Endothelial cell of umbilical vein (primary cell): ENCODE data around the gene CSGALNACT2. TPM values are rescaled to one million over a fixed set of nuclear protein-coding genes. Genes with fewer than 3 reads are reported as not detected.

Experiments used
- BruUV-seq: library from RNA; stranded (reverse); fragments of 400-500 nt; replicated peaks from 2 replicates; lab custom pipeline; 2021; lab: Mats Ljungman, UMichigan
- CTCF ChIA-PET: fragments of 300-600, 350-600 bp; sonication (Branson Sonifier 250); formaldehyde crosslinking; loops from one replicate; lab custom pipeline; 2021; ENCODE audit warnings: antibody characterized with exemption, inconsistent platforms; lab: Charles Lee
- POLR2A ChIA-PET: fragments of 300-600, 350-600 bp; sonication (Branson Sonifier 250); formaldehyde crosslinking; loops from one replicate; lab custom pipeline; 2021; ENCODE audit warnings: antibody characterized with exemption, inconsistent platforms; lab: Charles Lee
- DNase-seq: peaks from one replicate; pipeline ENCODE4 v3.0.0-alpha.2; 2011; ENCODE audit warnings: low read depth, low spot score
- FAIRE-seq: peaks from 2 replicates; lab custom pipeline; 2011; peaks lifted over from hg19 to GRCh38; lab: Jason Lieb, UNC
- H2AFZ ChIP-seq: 2 replicates; pipeline ENCODE4 v1.6.0; 2012; ENCODE audit warnings: low read depth, low read length, control low read depth, inconsistent platforms
- H3K27ac ChIP-seq: 2 replicates; pipeline ENCODE4 v1.5.1; 2011; ENCODE audit warnings: low read depth, mild to moderate bottlenecking, control low read depth, low read length, moderate library complexity; ENCODE audit not compliant: insufficient read depth
- H3K27me3 ChIP-seq, 2 experiments: 2 replicates each; pipeline versions ENCODE4 v1.6.0 to v1.6.1; 2011; ENCODE audit warnings: low read length in 2 of 2, mixed read lengths in 1 of 2; ENCODE audit not compliant: control insufficient read depth in 2 of 2, insufficient read depth in 2 of 2
- H3K36me3 ChIP-seq, 2 experiments: 2 replicates in 1 of 2; 3 replicates in 1 of 2; pipeline ENCODE4 v1.5.1; 2011; ENCODE audit warnings: low read length in 2 of 2, mild to moderate bottlenecking in 1 of 2, moderate library complexity in 1 of 2; ENCODE audit not compliant: control insufficient read depth in 2 of 2, insufficient read depth in 2 of 2; ENCODE audit errors: extremely low read depth in 1 of 2
- H3K4me1 ChIP-seq: 3 replicates; pipeline ENCODE4 v1.5.1; 2011; ENCODE audit warnings: mild to moderate bottlenecking, low read length; ENCODE audit not compliant: control insufficient read depth, insufficient read depth; ENCODE audit errors: extremely low read depth
- H3K4me2 ChIP-seq: 2 replicates; pipeline ENCODE4 v1.6.1; 2011; ENCODE audit warnings: low read length, control low read depth, mixed read lengths; ENCODE audit not compliant: insufficient read depth
- H3K4me3 ChIP-seq, 3 experiments: fragments of 200-600 bp in 1 of 3; sonication (generic), shearing (Covaris generic) in 1 of 3; replicated peaks in 1 of 3; 2 replicates each; pipeline ENCODE4 v1.5.1; 2011 to 2016; ENCODE audit warnings: control low read depth in 3 of 3, low read length in 3 of 3, mild to moderate bottlenecking in 2 of 3, inconsistent platforms in 1 of 3, low read depth in 1 of 3, moderate library complexity in 1 of 3; ENCODE audit not compliant: insufficient read depth in 1 of 3
- H3K79me2 ChIP-seq: 2 replicates; pipeline ENCODE4 v1.6.0; 2012; ENCODE audit warnings: low read length, inconsistent platforms; ENCODE audit not compliant: control insufficient read depth, insufficient read depth
- H3K9ac ChIP-seq: replicated peaks from 2 replicates; pipeline ENCODE3; 2011; ENCODE audit warnings: low read length, control low read depth; ENCODE audit not compliant: insufficient read depth; ENCODE audit errors: extremely low read depth
- H3K9me1 ChIP-seq: replicated peaks from 3 replicates; pipeline ENCODE4 v1.6.0; 2011; ENCODE audit warnings: mild to moderate bottlenecking, low read length; ENCODE audit not compliant: control insufficient read depth, insufficient read depth; ENCODE audit errors: extremely low read depth
- H3K9me3 ChIP-seq: replicated peaks from 2 replicates; pipeline ENCODE4 v1.5.1; 2012; ENCODE audit warnings: low read length, inconsistent platforms; ENCODE audit not compliant: control insufficient read depth, insufficient read depth
- H4K20me1 ChIP-seq: replicated peaks from 2 replicates; pipeline ENCODE3; 2011; ENCODE audit warnings: mild to moderate bottlenecking, low read length; ENCODE audit not compliant: control insufficient read depth, insufficient read depth; ENCODE audit errors: extremely low read depth
- CTCF ChIP-seq, 2 donors: IDR thresholded peaks; 1 replicate in 1 of 2; 2 replicates in 1 of 2; pipeline ENCODE4 v1.5.1; 2011; ENCODE audit warnings: low read length in 2 of 2, mild to moderate bottlenecking in 2 of 2, moderate library complexity in 2 of 2, control low read depth in 1 of 2, inconsistent platforms in 1 of 2, low read depth in 1 of 2; ENCODE audit not compliant: insufficient read depth in 1 of 2; ENCODE audit errors: extremely low read depth in 1 of 2
- EZH2 ChIP-seq: IDR thresholded peaks from 2 replicates; pipeline ENCODE4 v1.6.1; 2012; ENCODE audit warnings: borderline replicate concordance, low read depth, mild to moderate bottlenecking, moderate library complexity, low read length, inconsistent platforms; ENCODE audit not compliant: severe bottlenecking
- FOS ChIP-seq: IDR thresholded peaks from 2 replicates; pipeline ENCODE4 v1.6.1; 2011; ENCODE audit warnings: mild to moderate bottlenecking, low read length, moderate library complexity, borderline replicate concordance; ENCODE audit not compliant: insufficient read depth
- GATA2 ChIP-seq: IDR thresholded peaks from 2 replicates; pipeline ENCODE4 v1.7.0; 2011; ENCODE audit warnings: low read depth, mild to moderate bottlenecking, moderate library complexity, mixed read lengths, low read length; ENCODE audit not compliant: insufficient read length, insufficient read depth
- JUN ChIP-seq: IDR thresholded peaks from 2 replicates; pipeline ENCODE4 v1.6.1; 2011; ENCODE audit warnings: borderline replicate concordance, low read depth; ENCODE audit not compliant: insufficient read length, insufficient read depth
- MAX ChIP-seq: IDR thresholded peaks from 2 replicates; pipeline ENCODE4 v1.6.1; 2011; ENCODE audit not compliant: insufficient read depth, insufficient read length
- MYC ChIP-seq: IDR thresholded peaks from one replicate; pipeline ENCODE4 v1.6.1; 2011; ENCODE audit warnings: mild to moderate bottlenecking, low read depth, low read length
- POLR2A ChIP-seq: IDR thresholded peaks from 2 replicates; pipeline ENCODE4 v1.6.1; 2012; ENCODE audit warnings: low read depth, mild to moderate bottlenecking, control low read depth, low read length
- POLR2AphosphoS5 ChIP-seq: IDR thresholded peaks from 2 replicates; pipeline ENCODE4 v1.6.1; 2012; ENCODE audit warnings: low read depth, mild to moderate bottlenecking, control low read depth, low read length, moderate library complexity; ENCODE audit not compliant: insufficient read depth
- dilution Hi-C: fragments of 300-500 bp; cut with MboI; formaldehyde crosslinking; loops from one replicate; pipeline ENCODE4 v1.15.0; 2019; ENCODE audit warnings: low sequenced_read_pairs; ENCODE audit not compliant: extremely low pct_ligation_motif_present
- intact Hi-C: fragments of 100-400 bp; cut with micrococcal nuclease; formaldehyde crosslinking; loops from one replicate; pipeline ENCODE4 v1.10.0; 2022
- polyA plus RNA-seq, 4 experiments: library from polyadenylated mRNA; depleted of rRNA in 3 of 4; stranded (reverse) in 3 of 4; unstranded in 1 of 4; fragments of >200 nt; gene quantifications; 2 replicates each; pipeline versions ENCODE4 v1.2.1 to v1.2.3, GENCODE V29; 2011 to 2012; ENCODE audit warnings: missing spikeins in 1 of 4
- total RNA-seq: library from RNA; stranded (reverse); gene quantifications from 2 replicates; pipeline ENCODE4 v1.2.3, GENCODE V29; 2021

The CSGALNACT2 gene
- total and polyA plus RNA-seq, 2 donors (not counting 3 experiments of a cell fraction or from before 2014, with no cell fraction given) = 9.7 to 17.7 TPM

- Histone ChIP-seq H3K9ac (no peak overlapping the region), H4K20me1 (no peaks in the 10 kb centered on the region), H3K9me1 (no peaks in the 10 kb centered on the region), H3K27ac (no peak overlapping the region), H3K9me3 (no peaks in the 10 kb centered on the region), H3K4me1 (no peaks in the 10 kb centered on the region), H3K79me2 (no peaks in the 10 kb centered on the region), H3K27me3 (peaks cover 26% of the 10 kb centered on the region in 2 experiments), H3K4me2 (no peak overlapping the region), H3K36me3 (no peaks in the 10 kb centered on the region), H3K4me3 (no peak overlapping the region), H2AFZ (no peak overlapping the region)
- CTCF ChIA-PET = no interaction called here
- intact Hi-C loops (no loop called here), dilution Hi-C loops (no loop called here)
- POLR2A ChIA-PET = no interaction called here
- FAIRE-seq (no peak), DNase-seq (no peak)
- TF ChIP-seq JUN (no peak), POLR2A (no peak), MAX (no peak), FOS (no peak)
- no TSS peak for BruUV-seq
These were observed 88.2 kb downstream of the CSGALNACT2 start for GRCh38 chr10:43226441-43226840.

DNA sequence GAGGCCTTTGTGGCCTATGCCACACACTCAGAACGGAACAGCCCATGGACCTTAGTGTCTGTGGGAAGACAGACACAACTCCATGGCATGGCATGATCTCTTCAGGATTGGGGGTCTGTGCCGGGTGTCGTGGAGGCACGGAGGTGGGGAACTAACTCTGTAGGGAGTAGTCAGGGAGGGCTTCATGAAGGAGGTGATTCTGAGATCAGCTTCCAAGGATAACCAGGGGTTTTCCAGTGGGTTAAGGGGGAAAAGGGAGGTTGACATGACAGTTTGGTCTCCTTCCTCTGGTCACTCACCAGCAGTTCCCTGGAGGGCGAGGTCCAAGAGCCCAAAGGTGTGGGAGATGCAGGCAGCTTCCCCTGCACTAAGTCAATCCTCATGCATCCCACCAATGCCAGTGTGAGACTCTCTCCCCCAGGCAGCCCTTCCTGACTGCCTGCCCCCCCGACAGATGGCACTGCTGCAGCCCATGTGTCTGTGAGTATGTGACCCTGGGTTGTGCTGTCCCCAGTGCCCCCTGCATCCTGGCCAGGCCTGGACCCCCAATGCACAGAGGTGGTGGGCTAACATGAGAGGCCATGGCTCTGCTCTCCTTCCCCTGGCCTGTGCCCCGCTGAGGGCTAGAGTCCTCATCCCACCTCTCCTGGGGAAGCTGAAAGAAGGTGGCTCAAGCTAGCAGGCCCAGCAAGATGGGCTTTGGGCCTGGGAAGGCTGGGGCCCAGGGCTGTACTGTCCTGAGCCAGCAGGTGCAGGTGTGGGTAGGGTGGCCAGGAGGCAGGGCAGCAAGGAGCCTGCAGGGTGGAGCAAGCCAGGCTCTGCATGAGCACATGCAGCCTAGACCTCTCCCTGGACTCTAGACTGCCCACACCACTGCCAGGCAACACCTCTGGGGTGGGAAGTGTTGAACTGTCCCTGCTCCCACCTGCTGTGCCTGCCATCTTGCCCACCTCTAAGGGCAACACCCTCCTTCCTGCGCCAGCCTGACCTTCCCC, 88.9 kb downstream of the CSGALNACT2 start:
- no peaks in the 10 kb centered on the region for H3K9me1 ChIP-seq
- TF ChIP-seq MAX (no peak), MYC (no peak), EZH2 (no peak), CTCF (IDR thresholded peaks at IDR 0.05; ENCODE audit: extremely low read depth in 1 of 2, insufficient read depth in 1 of 2, low read depth in 1 of 2, low read length in 2 of 2) (no peak), GATA2 (no peak), POLR2A (no peak), JUN (no peak), FOS (no peak), POLR2AphosphoS5 (no peak)
- FAIRE-seq (no peak), DNase-seq (no peak)
- POLR2A ChIA-PET = no interaction called here
- no peaks in the 10 kb centered on the region for H3K9me3 ChIP-seq
- H3K27me3 ChIP-seq = peaks cover 26% of the 10 kb centered on the region in 2 experiments
- CTCF ChIA-PET = no interaction called here
- intact Hi-C loops (no loop called here), dilution Hi-C loops (no loop called here)
- H3K79me2 ChIP-seq = no peaks in the 10 kb centered on the region
- no TSS peak for BruUV-seq
- H2AFZ ChIP-seq = no peak overlapping the region
- no peak overlapping the region for H3K27ac ChIP-seq
- H3K4me2 ChIP-seq = no peak overlapping the region
- no peaks in the 10 kb centered on the region for H3K4me1 ChIP-seq
- no peaks in the 10 kb centered on the region for H4K20me1 ChIP-seq
- H3K36me3 ChIP-seq = no peaks in the 10 kb centered on the region
- no peak overlapping the region for H3K9ac ChIP-seq
- no peak overlapping the region for H3K4me3 ChIP-seq
